Measurements from ENCODE around the gene MBNL2. TPM values are rescaled to one million over a fixed set of nuclear protein-coding genes. Genes with fewer than 3 reads are reported as not detected.

MBNL2 gene
- total and polyA plus RNA-seq, 2 of the 13 experiments (the other 11 are each of a cell fraction or from before 2014, with no cell fraction given) = 30.8 to 59.0 TPM

GRCh38 chr13:97264663-97265062, 42.5 kb downstream of the MBNL2 start (continued):
- TF ChIP-seq TRIM24 (CRISPR knock-in tag; IDR thresholded peaks at IDR 0.05) (no peak), ZHX1 (CRISPR knock-in tag; IDR thresholded peaks at IDR 0.05; ENCODE audit: low read depth) (no peak)

GRCh38 chr13:97266332-97266731, 44.2 kb downstream of the MBNL2 start:
- no peak overlapping the region for H3K4me3 ChIP-seq (replicated peaks in 1 of 3; ENCODE audit: insufficient read depth in 1 of 3, low read depth in 2 of 3, low read length in 3 of 3)
- FAIRE-seq = no peak
- H3K9ac ChIP-seq (ENCODE audit: insufficient read depth, low read depth, low read length) = no peak overlapping the region
- H3K4me2 ChIP-seq (ENCODE audit: low read depth, low read length) = no peak overlapping the region
- POLR2A ChIA-PET = no interaction called here
- peaks cover 73% of the 10 kb centered on the region for H3K4me1 ChIP-seq (ENCODE audit: insufficient read depth, low read length)
- H3K79me2 ChIP-seq (ENCODE audit: insufficient read depth, low read length) = peaks cover 93% of the 10 kb centered on the region
- H3K27ac ChIP-seq (ENCODE audit: extremely low read length, insufficient read depth, low read length) = no peak overlapping the region
- no peak for ATAC-seq
- H4K20me1 ChIP-seq (ENCODE audit: insufficient read depth, low read length) = peaks cover 9% of the 10 kb centered on the region; the same call in 1 of the 2 replicates
- H3K9me3 ChIP-seq (ENCODE audit: low read length) = no peaks in the 10 kb centered on the region
- peaks cover 11 to 47% of the 10 kb centered on the region in 2 experiments for H3K36me3 ChIP-seq (replicated peaks in 1 of 2; ENCODE audit: control insufficient read depth in 1 of 2, insufficient read depth in 2 of 2, low read length in 2 of 2)
- no peak for DNase-seq (ENCODE audit: low spot score)
- intact Hi-C loops (cut with micrococcal nuclease; ENCODE audit: unreplicated experiment) (no loop called here), in situ Hi-C loops (cut with HindIII; ENCODE audit: extremely low pct_ligation_motif_present, low pct_unique_long_range_greater_than_20kb) (no loop called here)
- CTCF ChIA-PET (ENCODE audit: low intra/inter-chr PET ratio, low total read pairs) = no interaction called here
- no TSS peak for BruUV-seq (replicated peaks)
- no peak for TF ChIP-seq CREM (IDR thresholded peaks at IDR 0.05)
- TF ChIP-seq CREM (CRISPR knock-in tag; IDR thresholded peaks at IDR 0.05) = no peak
- no peak for TF ChIP-seq POGZ (CRISPR knock-in tag; IDR thresholded peaks at IDR 0.05)
- TF ChIP-seq CHD2 (IDR thresholded peaks at IDR 0.05; ENCODE audit: low read depth, low read length) = no peak
- no peak for TF ChIP-seq BHLHE40 (IDR thresholded peaks at IDR 0.05; ENCODE audit: low read length)
- H3K27me3 ChIP-seq (ENCODE audit: control insufficient read depth in 1 of 2, insufficient read depth in 2 of 2, low read length in 2 of 2) = no peaks in the 10 kb centered on the region
- WGBS (ENCODE audit: low lambda C conversion rate) = 97% methylated on average over 8 of the region's 8 CpGs
- H2AFZ ChIP-seq (ENCODE audit: low read length) = no peak overlapping the region
